Parathyroid adenoma (tissue), 2 donors: ENCODE results near the gene KCTD21.

ENCODE experiments used
- H2AFZ ChIP-seq: fragments of 300-600 bp; sonication (generic); one replicate; pipeline ENCODE4 v1.7.0; 2017; ENCODE audit warnings: antibody characterized with exemption, mild to moderate bottlenecking
- H3K27ac ChIP-seq: fragments of 300-600 bp; sonication (generic); one replicate; pipeline ENCODE4 v1.7.0; 2017
- H3K27me3 ChIP-seq: fragments of 300-600 bp; sonication (generic); one replicate; pipeline ENCODE4 v1.7.0; 2017; ENCODE audit warnings: low read length; ENCODE audit not compliant: control insufficient read depth, insufficient read depth
- H3K36me3 ChIP-seq: fragments of 300-600 bp; sonication (generic); one replicate; pipeline ENCODE4 v1.7.0; 2017; ENCODE audit warnings: low read length; ENCODE audit not compliant: control insufficient read depth, insufficient read depth
- H3K4me1 ChIP-seq: fragments of 300-600 bp; sonication (generic); one replicate; pipeline ENCODE4 v1.7.0; 2017; ENCODE audit warnings: control low read depth
- H3K4me2 ChIP-seq: fragments of 300-600 bp; sonication (generic); one replicate; pipeline ENCODE4 v1.7.0; 2017; ENCODE audit warnings: low read length
- H3K4me3 ChIP-seq: fragments of 300-600 bp; sonication (generic); one replicate; pipeline ENCODE4 v1.7.0; 2017; ENCODE audit warnings: low read depth, low read length
- H3K79me2 ChIP-seq: fragments of 300-600 bp; sonication (generic); one replicate; pipeline ENCODE4 v1.7.0; 2017; ENCODE audit warnings: control low read depth
- H3K9ac ChIP-seq: fragments of 300-600 bp; sonication (generic); one replicate; pipeline ENCODE4 v1.7.0; 2017; ENCODE audit warnings: mild to moderate bottlenecking
- H3K9me3 ChIP-seq: fragments of 300-600 bp; sonication (generic); one replicate; pipeline ENCODE4 v1.7.0; 2017; ENCODE audit warnings: low read length; ENCODE audit not compliant: control insufficient read depth
- CTCF ChIP-seq: fragments of 300-600 bp; sonication (generic); IDR thresholded peaks from one replicate; pipeline ENCODE4 v1.7.0; 2017; ENCODE audit warnings: antibody characterized with exemption, mild to moderate bottlenecking
- donor health status: primary hyperparathyroidism.

Gene KCTD21

GRCh38 chr11:78170413-78170812 is 18.0 kb downstream of the KCTD21 start:
- Histone ChIP-seq H3K4me3 (no peak overlapping the region), H3K9me3 (no peaks in the 10 kb centered on the region), H3K4me1 (no peaks in the 10 kb centered on the region), H3K4me2 (no peak overlapping the region), H3K27me3 (no peaks in the 10 kb centered on the region), H3K9ac (no peak overlapping the region), H3K79me2 (no peaks in the 10 kb centered on the region), H2AFZ (no peak overlapping the region), H3K27ac (no peak overlapping the region), H3K36me3 (no peaks in the 10 kb centered on the region)
- no peak for TF ChIP-seq CTCF

- no peaks in the 10 kb centered on the region for H3K36me3 ChIP-seq
- no peak for TF ChIP-seq CTCF
- no peaks in the 10 kb centered on the region for H3K9me3 ChIP-seq
- no peaks in the 10 kb centered on the region for H3K4me1 ChIP-seq
- no peaks in the 10 kb centered on the region for H3K27me3 ChIP-seq
- no peaks in the 10 kb centered on the region for H3K79me2 ChIP-seq
- no peak overlapping the region for H2AFZ ChIP-seq
- H3K4me3 ChIP-seq, result no peak overlapping the region
- H3K9ac ChIP-seq, result no peak overlapping the region
- H3K27ac ChIP-seq, result peak overlapping the region; percentile 62
- H3K4me2 ChIP-seq, result no peak overlapping the region
Observed at GRCh38 chr11:78168539-78169477, 19.6 kb downstream of the KCTD21 start.

- no peak overlapping the region for H3K9ac ChIP-seq
- no peaks in the 10 kb centered on the region for H3K27me3 ChIP-seq
- no peaks in the 10 kb centered on the region for H3K9me3 ChIP-seq
- H3K79me2 ChIP-seq, result no peaks in the 10 kb centered on the region
- TF ChIP-seq CTCF, result no peak
- no peak overlapping the region for H2AFZ ChIP-seq
- no peak overlapping the region for H3K27ac ChIP-seq
- H3K4me1 ChIP-seq, result no peaks in the 10 kb centered on the region
- no peaks in the 10 kb centered on the region for H3K36me3 ChIP-seq
- H3K4me2 ChIP-seq, result no peak overlapping the region
- H3K4me3 ChIP-seq, result no peak overlapping the region
Observed at GRCh38 chr11:78166855-78167469, 21.5 kb downstream of the KCTD21 start.

- no peak for TF ChIP-seq CTCF
- Histone ChIP-seq H3K4me2 (no peak overlapping the region), H3K9ac (no peak overlapping the region), H3K9me3 (no peaks in the 10 kb centered on the region), H3K4me1 (no peaks in the 10 kb centered on the region), H3K27ac (no peak overlapping the region), H3K36me3 (no peaks in the 10 kb centered on the region), H2AFZ (no peak overlapping the region), H3K4me3 (no peak overlapping the region), H3K27me3 (no peaks in the 10 kb centered on the region), H3K79me2 (no peaks in the 10 kb centered on the region)
Observed at GRCh38 chr11:78164471-78164870, 24.0 kb downstream of the KCTD21 start.
